IPS-NIHi7 (cell line): Measurements from ENCODE around the gene CSK.
"Not testable (repeated sequence)": the region's sequence is repeated elsewhere in the genome, so short reads cannot be mapped to it uniquely, and the experiment has no call there.

Source experiments
- DNase-seq: peaks from one replicate; pipeline ENCODE4 v3.0.0; 2012; ENCODE audit warnings: mixed read lengths; ENCODE audit errors: extremely low spot score

Gene CSK

GRCh38 chr15:74770211-74770903 lies 11.5 kb upstream of the CSK start:
- no peak for DNase-seq

- no peak for DNase-seq
Measured at GRCh38 chr15:74773329-74773728, 8.6 kb upstream of the CSK start.

- no peak for DNase-seq
Measured at GRCh38 chr15:74773731-74774252, 8.1 kb upstream of the CSK start.

GRCh38 chr15:74775132-74775562 lies 6.7 kb upstream of the CSK start:
- DNase-seq = no peak

- no peak for DNase-seq
Measured at GRCh38 chr15:74775894-74776293, 6.0 kb upstream of the CSK start.

GRCh38 chr15:74776821-74777768 lies 4.8 kb upstream of the CSK start:
- DNase-seq = peak; percentile 69

GRCh38 chr15:74777769-74778598 lies 3.9 kb upstream of the CSK start:
- no peak for DNase-seq

- no peak for DNase-seq
Measured at GRCh38 chr15:74778599-74778970, 3.3 kb upstream of the CSK start.

- DNase-seq = no peak
Measured at GRCh38 chr15:74779162-74779648, 2.7 kb upstream of the CSK start.

- DNase-seq = no peak
Measured at GRCh38 chr15:74780523-74781430, 1.1 kb upstream of the CSK start.

GRCh38 chr15:74782259-74783071 lies 585 bp downstream of the CSK start:
- DNase-seq = no peak

GRCh38 chr15:74783072-74783807 lies 1.4 kb downstream of the CSK start:
- DNase-seq = no peak

GRCh38 chr15:74783808-74784175 lies 1.9 kb downstream of the CSK start:
- no peak for DNase-seq

- DNase-seq = no peak
Measured at GRCh38 chr15:74784426-74785193, 2.7 kb downstream of the CSK start.

GRCh38 chr15:74785194-74786032 lies 3.5 kb downstream of the CSK start:
- DNase-seq = no peak

GRCh38 chr15:74786081-74786480 lies 4.2 kb downstream of the CSK start:
- not testable (repeated sequence) for DNase-seq

- DNase-seq = no peak
Measured at GRCh38 chr15:74786551-74787165, 4.8 kb downstream of the CSK start.
